ENCODE data around the gene CDH11.

Gene CDH11

GRCh38 chr16:64973171-64973570 lies 148.7 kb downstream of the CDH11 start:
- DNase-seq = no peak

GRCh38 chr16:64971171-64971570 lies 150.7 kb downstream of the CDH11 start:
- DNase-seq = no peak

- no peak for DNase-seq
Measured at GRCh38 chr16:64969221-64969620, 152.6 kb downstream of the CDH11 start.

- no peak for DNase-seq
Measured at GRCh38 chr16:64968539-64968938, 153.3 kb downstream of the CDH11 start.

- no peak for DNase-seq
Measured at GRCh38 chr16:64964126-64964540, 157.7 kb downstream of the CDH11 start.

- no peak for DNase-seq
Measured at GRCh38 chr16:64962786-64963185, 159.1 kb downstream of the CDH11 start.

GRCh38 chr16:64957246-64957645 lies 164.6 kb downstream of the CDH11 start:
- DNase-seq = no peak

- no peak for DNase-seq
Measured at GRCh38 chr16:64952177-64952576, 169.7 kb downstream of the CDH11 start.

GRCh38 chr16:64951193-64951592 lies 170.7 kb downstream of the CDH11 start:
- DNase-seq = no peak

GRCh38 chr16:64950731-64951130 lies 171.1 kb downstream of the CDH11 start:
- DNase-seq = no peak

GRCh38 chr16:64950262-64950661 lies 171.6 kb downstream of the CDH11 start:
- no peak for DNase-seq

- DNase-seq = no peak
Measured at GRCh38 chr16:64948056-64948455, 173.8 kb downstream of the CDH11 start.

- no peak for DNase-seq
Measured at GRCh38 chr16:64947651-64948050, 174.2 kb downstream of the CDH11 start.

GRCh38 chr16:64933885-64934284 lies 188.0 kb downstream of the CDH11 start:
- no peak for DNase-seq

GRCh38 chr16:64926476-64926875 lies 195.4 kb downstream of the CDH11 start:
- no peak for DNase-seq

- DNase-seq = no peak
Measured at GRCh38 chr16:64925166-64925565, 196.7 kb downstream of the CDH11 start.

GRCh38 chr16:64924086-64924485 lies 197.8 kb downstream of the CDH11 start:
- DNase-seq = no peak

- DNase-seq = no peak
Measured at GRCh38 chr16:64919929-64920607, 201.8 kb downstream of the CDH11 start.

GRCh38 chr16:64919141-64919540 lies 202.7 kb downstream of the CDH11 start:
- DNase-seq = no peak

GRCh38 chr16:64916051-64916450 lies 205.8 kb downstream of the CDH11 start:
- no peak for DNase-seq

GRCh38 chr16:64910356-64910755 lies 211.5 kb downstream of the CDH11 start:
- peak; percentile 94 for DNase-seq

- DNase-seq = peak; percentile 68
Measured at GRCh38 chr16:64907844-64908243, 214.0 kb downstream of the CDH11 start.

GRCh38 chr16:64903770-64904169 lies 218.1 kb downstream of the CDH11 start:
- DNase-seq = no peak

- DNase-seq = no peak
Measured at GRCh38 chr16:64900517-64900916, 221.3 kb downstream of the CDH11 start.

GRCh38 chr16:64900019-64900418 lies 221.8 kb downstream of the CDH11 start:
- no peak for DNase-seq
